ENCODE measurements around the gene MAML3. TPM values are rescaled to one million over a fixed set of nuclear protein-coding genes. Genes with fewer than 3 reads are reported as not detected.

MAML3 gene
- total and polyA plus RNA-seq, 2 experiments from 2014 or later, result 1.7 to 6.5 TPM

DNA sequence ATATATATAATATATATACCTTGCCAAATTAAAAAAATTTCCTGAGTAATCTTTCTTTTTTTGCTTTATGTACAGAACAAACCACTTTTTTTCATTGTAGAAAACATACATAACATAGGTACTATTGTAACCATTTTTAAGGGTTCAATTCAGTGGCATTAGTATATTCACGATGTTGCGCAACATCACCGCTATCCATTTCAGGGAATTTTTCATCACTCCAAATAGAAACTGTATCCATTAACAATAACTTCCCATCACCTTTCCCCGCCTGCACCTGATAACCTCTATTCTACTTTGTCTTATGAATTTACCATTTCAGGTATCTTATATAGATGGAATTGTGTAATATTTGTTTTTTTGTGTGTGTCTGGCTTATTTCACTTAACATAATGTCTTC lies 363.7 kb downstream of the MAML3 start:
- Mint-ChIP-seq H3K4me1 (peaks cover 4% of the 10 kb centered on the region), H3K36me3 (ENCODE audit: low read depth) (no peaks in the 10 kb centered on the region)
- H3K4me1 ChIP-seq (ENCODE audit: insufficient read depth), result no peaks in the 10 kb centered on the region

More for the DNA sequence above, 363.7 kb downstream of the MAML3 start:
- H4K20me1 ChIP-seq (replicated peaks; ENCODE audit: insufficient read depth), result no peaks in the 10 kb centered on the region
- H3K27me3 ChIP-seq (ENCODE audit: insufficient read depth), result no peaks in the 10 kb centered on the region
- no peak overlapping the region for H3K4me3 Mint-ChIP-seq
- no peak overlapping the region for H3K27ac ChIP-seq (ENCODE audit: low read depth)
- H3K9me3 Mint-ChIP-seq, result no peaks in the 10 kb centered on the region
- H3K27me3 Mint-ChIP-seq (ENCODE audit: insufficient read depth, low read depth, poor library complexity), result peaks cover 4% of the 10 kb centered on the region
- no peaks in the 10 kb centered on the region for H3F3A ChIP-seq (replicated peaks; ENCODE audit: low read depth)
- H2AFZ ChIP-seq, result no peak overlapping the region
- DNase-seq (ENCODE audit: low spot score) (no peak), ATAC-seq (no peak)
- no peak overlapping the region for H3K4me3 ChIP-seq
- no peaks in the 10 kb centered on the region for H3K79me2 ChIP-seq (replicated peaks; ENCODE audit: insufficient read depth)
- no peak overlapping the region for H3K4me2 ChIP-seq
- H3K9me2 ChIP-seq (ENCODE audit: insufficient read depth), result no peaks in the 10 kb centered on the region
- H3K36me3 ChIP-seq (ENCODE audit: insufficient read depth), result no peaks in the 10 kb centered on the region
- no peak overlapping the region for H3K27ac Mint-ChIP-seq
- TF ChIP-seq, protein P1, sequence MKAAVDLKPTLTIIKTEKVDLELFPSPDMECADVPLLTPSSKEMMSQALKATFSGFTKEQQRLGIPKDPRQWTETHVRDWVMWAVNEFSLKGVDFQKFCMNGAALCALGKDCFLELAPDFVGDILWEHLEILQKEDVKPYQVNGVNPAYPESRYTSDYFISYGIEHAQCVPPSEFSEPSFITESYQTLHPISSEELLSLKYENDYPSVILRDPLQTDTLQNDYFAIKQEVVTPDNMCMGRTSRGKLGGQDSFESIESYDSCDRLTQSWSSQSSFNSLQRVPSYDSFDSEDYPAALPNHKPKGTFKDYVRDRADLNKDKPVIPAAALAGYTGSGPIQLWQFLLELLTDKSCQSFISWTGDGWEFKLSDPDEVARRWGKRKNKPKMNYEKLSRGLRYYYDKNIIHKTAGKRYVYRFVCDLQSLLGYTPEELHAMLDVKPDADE (IDR thresholded peaks at IDR 0.05), result no peak
- TF ChIP-seq POLR2AphosphoS5 (IDR thresholded peaks at IDR 0.05; ENCODE audit: low read depth) (no peak), NANOG (IDR thresholded peaks at IDR 0.05; ENCODE audit: borderline replicate concordance) (no peak), JUNB (IDR thresholded peaks at IDR 0.05; ENCODE audit: unreplicated experiment) (no peak), EZH2phosphoT487 (IDR thresholded peaks at IDR 0.05; ENCODE audit: unreplicated experiment) (no peak), EZH2 (IDR thresholded peaks at IDR 0.05; ENCODE audit: low read depth, unreplicated experiment) (no peak), CREB1 (CRISPR knock-in tag; IDR thresholded peaks at IDR 0.05; ENCODE audit: low read depth) (no peak), ZNF331 (CRISPR knock-in tag; IDR thresholded peaks at IDR 0.05; ENCODE audit: low read depth) (no peak), STAT1 (IDR thresholded peaks at IDR 0.05; ENCODE audit: unreplicated experiment) (no peak), ZNF114 (CRISPR knock-in tag; IDR thresholded peaks at IDR 0.05) (no peak)
- TF ChIP-seq, protein P2, sequence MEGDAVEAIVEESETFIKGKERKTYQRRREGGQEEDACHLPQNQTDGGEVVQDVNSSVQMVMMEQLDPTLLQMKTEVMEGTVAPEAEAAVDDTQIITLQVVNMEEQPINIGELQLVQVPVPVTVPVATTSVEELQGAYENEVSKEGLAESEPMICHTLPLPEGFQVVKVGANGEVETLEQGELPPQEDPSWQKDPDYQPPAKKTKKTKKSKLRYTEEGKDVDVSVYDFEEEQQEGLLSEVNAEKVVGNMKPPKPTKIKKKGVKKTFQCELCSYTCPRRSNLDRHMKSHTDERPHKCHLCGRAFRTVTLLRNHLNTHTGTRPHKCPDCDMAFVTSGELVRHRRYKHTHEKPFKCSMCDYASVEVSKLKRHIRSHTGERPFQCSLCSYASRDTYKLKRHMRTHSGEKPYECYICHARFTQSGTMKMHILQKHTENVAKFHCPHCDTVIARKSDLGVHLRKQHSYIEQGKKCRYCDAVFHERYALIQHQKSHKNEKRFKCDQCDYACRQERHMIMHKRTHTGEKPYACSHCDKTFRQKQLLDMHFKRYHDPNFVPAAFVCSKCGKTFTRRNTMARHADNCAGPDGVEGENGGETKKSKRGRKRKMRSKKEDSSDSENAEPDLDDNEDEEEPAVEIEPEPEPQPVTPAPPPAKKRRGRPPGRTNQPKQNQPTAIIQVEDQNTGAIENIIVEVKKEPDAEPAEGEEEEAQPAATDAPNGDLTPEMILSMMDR (conservative IDR thresholded peaks at IDR 0.05; ENCODE audit: low read depth in 2 of 2), result no peak
- TF ChIP-seq, protein P3, sequence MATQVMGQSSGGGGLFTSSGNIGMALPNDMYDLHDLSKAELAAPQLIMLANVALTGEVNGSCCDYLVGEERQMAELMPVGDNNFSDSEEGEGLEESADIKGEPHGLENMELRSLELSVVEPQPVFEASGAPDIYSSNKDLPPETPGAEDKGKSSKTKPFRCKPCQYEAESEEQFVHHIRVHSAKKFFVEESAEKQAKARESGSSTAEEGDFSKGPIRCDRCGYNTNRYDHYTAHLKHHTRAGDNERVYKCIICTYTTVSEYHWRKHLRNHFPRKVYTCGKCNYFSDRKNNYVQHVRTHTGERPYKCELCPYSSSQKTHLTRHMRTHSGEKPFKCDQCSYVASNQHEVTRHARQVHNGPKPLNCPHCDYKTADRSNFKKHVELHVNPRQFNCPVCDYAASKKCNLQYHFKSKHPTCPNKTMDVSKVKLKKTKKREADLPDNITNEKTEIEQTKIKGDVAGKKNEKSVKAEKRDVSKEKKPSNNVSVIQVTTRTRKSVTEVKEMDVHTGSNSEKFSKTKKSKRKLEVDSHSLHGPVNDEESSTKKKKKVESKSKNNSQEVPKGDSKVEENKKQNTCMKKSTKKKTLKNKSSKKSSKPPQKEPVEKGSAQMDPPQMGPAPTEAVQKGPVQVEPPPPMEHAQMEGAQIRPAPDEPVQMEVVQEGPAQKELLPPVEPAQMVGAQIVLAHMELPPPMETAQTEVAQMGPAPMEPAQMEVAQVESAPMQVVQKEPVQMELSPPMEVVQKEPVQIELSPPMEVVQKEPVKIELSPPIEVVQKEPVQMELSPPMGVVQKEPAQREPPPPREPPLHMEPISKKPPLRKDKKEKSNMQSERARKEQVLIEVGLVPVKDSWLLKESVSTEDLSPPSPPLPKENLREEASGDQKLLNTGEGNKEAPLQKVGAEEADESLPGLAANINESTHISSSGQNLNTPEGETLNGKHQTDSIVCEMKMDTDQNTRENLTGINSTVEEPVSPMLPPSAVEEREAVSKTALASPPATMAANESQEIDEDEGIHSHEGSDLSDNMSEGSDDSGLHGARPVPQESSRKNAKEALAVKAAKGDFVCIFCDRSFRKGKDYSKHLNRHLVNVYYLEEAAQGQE (IDR thresholded peaks at IDR 0.05; ENCODE audit: unreplicated experiment), result no peak
- TF ChIP-seq, protein P4, sequence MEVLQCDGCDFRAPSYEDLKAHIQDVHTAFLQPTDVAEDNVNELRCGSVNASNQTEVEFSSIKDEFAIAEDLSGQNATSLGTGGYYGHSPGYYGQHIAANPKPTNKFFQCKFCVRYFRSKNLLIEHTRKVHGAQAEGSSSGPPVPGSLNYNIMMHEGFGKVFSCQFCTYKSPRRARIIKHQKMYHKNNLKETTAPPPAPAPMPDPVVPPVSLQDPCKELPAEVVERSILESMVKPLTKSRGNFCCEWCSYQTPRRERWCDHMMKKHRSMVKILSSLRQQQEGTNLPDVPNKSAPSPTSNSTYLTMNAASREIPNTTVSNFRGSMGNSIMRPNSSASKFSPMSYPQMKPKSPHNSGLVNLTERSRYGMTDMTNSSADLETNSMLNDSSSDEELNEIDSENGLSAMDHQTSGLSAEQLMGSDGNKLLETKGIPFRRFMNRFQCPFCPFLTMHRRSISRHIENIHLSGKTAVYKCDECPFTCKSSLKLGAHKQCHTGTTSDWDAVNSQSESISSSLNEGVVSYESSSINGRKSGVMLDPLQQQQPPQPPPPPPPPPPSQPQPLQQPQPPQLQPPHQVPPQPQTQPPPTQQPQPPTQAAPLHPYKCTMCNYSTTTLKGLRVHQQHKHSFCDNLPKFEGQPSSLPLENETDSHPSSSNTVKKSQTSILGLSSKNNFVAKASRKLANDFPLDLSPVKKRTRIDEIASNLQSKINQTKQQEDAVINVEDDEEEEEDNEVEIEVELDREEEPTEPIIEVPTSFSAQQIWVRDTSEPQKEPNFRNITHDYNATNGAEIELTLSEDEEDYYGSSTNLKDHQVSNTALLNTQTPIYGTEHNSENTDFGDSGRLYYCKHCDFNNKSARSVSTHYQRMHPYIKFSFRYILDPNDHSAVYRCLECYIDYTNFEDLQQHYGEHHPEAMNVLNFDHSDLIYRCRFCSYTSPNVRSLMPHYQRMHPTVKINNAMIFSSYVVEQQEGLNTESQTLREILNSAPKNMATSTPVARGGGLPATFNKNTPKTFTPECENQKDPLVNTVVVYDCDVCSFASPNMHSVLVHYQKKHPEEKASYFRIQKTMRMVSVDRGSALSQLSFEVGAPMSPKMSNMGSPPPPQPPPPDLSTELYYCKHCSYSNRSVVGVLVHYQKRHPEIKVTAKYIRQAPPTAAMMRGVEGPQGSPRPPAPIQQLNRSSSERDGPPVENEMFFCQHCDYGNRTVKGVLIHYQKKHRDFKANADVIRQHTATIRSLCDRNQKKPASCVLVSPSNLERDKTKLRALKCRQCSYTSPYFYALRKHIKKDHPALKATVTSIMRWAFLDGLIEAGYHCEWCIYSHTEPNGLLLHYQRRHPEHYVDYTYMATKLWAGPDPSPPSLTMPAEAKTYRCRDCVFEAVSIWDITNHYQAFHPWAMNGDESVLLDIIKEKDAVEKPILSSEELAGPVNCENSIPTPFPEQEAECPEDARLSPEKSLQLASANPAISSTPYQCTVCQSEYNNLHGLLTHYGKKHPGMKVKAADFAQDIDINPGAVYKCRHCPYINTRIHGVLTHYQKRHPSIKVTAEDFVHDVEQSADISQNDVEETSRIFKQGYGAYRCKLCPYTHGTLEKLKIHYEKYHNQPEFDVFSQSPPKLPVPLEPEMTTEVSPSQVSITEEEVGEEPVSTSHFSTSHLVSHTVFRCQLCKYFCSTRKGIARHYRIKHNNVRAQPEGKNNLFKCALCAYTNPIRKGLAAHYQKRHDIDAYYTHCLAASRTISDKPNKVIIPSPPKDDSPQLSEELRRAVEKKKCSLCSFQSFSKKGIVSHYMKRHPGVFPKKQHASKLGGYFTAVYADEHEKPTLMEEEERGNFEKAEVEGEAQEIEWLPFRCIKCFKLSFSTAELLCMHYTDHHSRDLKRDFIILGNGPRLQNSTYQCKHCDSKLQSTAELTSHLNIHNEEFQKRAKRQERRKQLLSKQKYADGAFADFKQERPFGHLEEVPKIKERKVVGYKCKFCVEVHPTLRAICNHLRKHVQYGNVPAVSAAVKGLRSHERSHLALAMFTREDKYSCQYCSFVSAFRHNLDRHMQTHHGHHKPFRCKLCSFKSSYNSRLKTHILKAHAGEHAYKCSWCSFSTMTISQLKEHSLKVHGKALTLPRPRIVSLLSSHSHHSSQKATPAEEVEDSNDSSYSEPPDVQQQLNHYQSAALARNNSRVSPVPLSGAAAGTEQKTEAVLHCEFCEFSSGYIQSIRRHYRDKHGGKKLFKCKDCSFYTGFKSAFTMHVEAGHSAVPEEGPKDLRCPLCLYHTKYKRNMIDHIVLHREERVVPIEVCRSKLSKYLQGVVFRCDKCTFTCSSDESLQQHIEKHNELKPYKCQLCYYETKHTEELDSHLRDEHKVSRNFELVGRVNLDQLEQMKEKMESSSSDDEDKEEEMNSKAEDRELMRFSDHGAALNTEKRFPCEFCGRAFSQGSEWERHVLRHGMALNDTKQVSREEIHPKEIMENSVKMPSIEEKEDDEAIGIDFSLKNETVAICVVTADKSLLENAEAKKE (CRISPR knock-in tag; IDR thresholded peaks at IDR 0.05), result no peak
